ENCODE results near the gene MED10.
A peak's percentile ranks its signal among the peaks of the same experiment; 100 is the strongest.

MED10 gene

GRCh38 chr5:6377905-6378765 lies at the start of gene MED10:
TSS of gene MED10 (minus strand) at chr5:6378547. CDS start at chr5:6378483, 64 bp downstream.
- DNase-seq (ENCODE audit: low spot score) = peak; percentile 92

GRCh38 chr5:6427694-6428093 lies 49.3 kb upstream of the MED10 start:
- DNase-seq (ENCODE audit: low spot score) = no peak

GRCh38 chr5:6424700-6425099 lies 46.4 kb upstream of the MED10 start:
- no peak for DNase-seq (ENCODE audit: low spot score)

GRCh38 chr5:6424110-6424659 lies 45.8 kb upstream of the MED10 start:
- DNase-seq (ENCODE audit: low spot score) = no peak

GRCh38 chr5:6423327-6424109 lies 45.2 kb upstream of the MED10 start:
- no peak for DNase-seq (ENCODE audit: low spot score)

- no peak for DNase-seq (ENCODE audit: low spot score)
Observed at GRCh38 chr5:6419340-6419852, 41.0 kb upstream of the MED10 start.

- DNase-seq (ENCODE audit: low spot score) = no peak
Observed at GRCh38 chr5:6418679-6419276, 40.4 kb upstream of the MED10 start.

GRCh38 chr5:6417657-6418056 lies 39.3 kb upstream of the MED10 start:
- DNase-seq (ENCODE audit: low spot score) = no peak

GRCh38 chr5:6412811-6413210 lies 34.5 kb upstream of the MED10 start:
- no peak for DNase-seq (ENCODE audit: low spot score)

- no peak for DNase-seq (ENCODE audit: low spot score)
Observed at GRCh38 chr5:6411141-6411540, 32.8 kb upstream of the MED10 start.

- no peak for DNase-seq (ENCODE audit: low spot score)
Observed at GRCh38 chr5:6410421-6410820, 32.1 kb upstream of the MED10 start.

GRCh38 chr5:6408627-6409446 lies 30.5 kb upstream of the MED10 start:
- DNase-seq (ENCODE audit: low spot score) = no peak

- DNase-seq (ENCODE audit: low spot score) = no peak
Observed at GRCh38 chr5:6408260-6408596, 29.9 kb upstream of the MED10 start.

GRCh38 chr5:6407558-6408259 lies 29.4 kb upstream of the MED10 start:
- DNase-seq (ENCODE audit: low spot score) = no peak

- DNase-seq (ENCODE audit: low spot score) = no peak
Observed at GRCh38 chr5:6405591-6405990, 27.2 kb upstream of the MED10 start.

- DNase-seq (ENCODE audit: low spot score) = no peak
Observed at GRCh38 chr5:6404129-6404528, 25.8 kb upstream of the MED10 start.

- DNase-seq (ENCODE audit: low spot score) = no peak
Observed at GRCh38 chr5:6403416-6403815, 25.1 kb upstream of the MED10 start.

- DNase-seq (ENCODE audit: low spot score) = no peak
Observed at GRCh38 chr5:6402939-6403338, 24.6 kb upstream of the MED10 start.

GRCh38 chr5:6401410-6401809 lies 23.1 kb upstream of the MED10 start:
- DNase-seq (ENCODE audit: low spot score) = no peak

- no peak for DNase-seq (ENCODE audit: low spot score)
Observed at GRCh38 chr5:6399980-6400910, 21.9 kb upstream of the MED10 start.
